Glomerular visceral epithelial cell (primary cell): Measurements from ENCODE around the gene FBXL19.
A peak's percentile ranks its signal among the peaks of the same experiment; 100 is the strongest.

Experiments used
- DNase-seq: peaks from one replicate; pipeline ENCODE4 v3.0.0-alpha.2; 2016; ENCODE audit errors: extremely low spot score

Gene FBXL19

DNA sequence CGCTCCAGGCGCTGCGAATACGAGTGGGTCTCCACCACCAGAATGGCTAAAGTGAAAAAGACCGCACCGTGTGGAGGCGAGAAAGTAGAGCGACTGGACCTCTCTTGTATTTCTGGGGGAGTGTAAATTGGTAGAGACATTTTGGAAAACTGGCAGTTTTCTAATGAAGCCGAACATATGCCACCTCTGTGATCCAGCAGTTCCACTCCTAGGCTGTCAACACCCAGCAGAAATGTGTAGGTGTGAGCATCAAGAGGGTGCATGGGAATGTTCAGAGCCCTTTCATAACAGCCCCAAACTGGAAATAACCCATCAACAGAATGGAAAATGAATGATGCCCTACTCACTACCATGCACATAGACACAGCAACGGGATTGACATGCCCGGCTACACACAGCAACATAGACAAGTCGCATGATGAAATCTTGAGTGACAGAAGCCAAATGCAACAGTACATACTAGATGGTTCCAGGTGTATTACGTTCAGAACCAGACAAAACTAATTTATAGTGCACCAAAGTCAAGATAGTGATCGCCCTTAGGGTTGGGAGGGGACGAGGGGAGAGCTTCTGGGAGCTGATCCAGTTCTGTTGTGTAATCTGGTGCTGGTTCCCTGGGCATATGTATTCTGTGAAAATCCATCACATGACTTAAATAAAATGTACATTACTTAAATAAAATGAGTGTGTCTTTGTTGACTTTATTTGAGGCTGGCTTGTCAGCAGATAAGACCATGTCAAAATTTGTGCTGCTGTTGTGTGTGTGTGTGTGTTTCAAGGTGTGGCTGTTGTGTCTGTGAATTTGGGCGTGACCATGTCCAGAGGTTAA, 28.6 kb upstream of the FBXL19 start:
- DNase-seq = no peak

DNA sequence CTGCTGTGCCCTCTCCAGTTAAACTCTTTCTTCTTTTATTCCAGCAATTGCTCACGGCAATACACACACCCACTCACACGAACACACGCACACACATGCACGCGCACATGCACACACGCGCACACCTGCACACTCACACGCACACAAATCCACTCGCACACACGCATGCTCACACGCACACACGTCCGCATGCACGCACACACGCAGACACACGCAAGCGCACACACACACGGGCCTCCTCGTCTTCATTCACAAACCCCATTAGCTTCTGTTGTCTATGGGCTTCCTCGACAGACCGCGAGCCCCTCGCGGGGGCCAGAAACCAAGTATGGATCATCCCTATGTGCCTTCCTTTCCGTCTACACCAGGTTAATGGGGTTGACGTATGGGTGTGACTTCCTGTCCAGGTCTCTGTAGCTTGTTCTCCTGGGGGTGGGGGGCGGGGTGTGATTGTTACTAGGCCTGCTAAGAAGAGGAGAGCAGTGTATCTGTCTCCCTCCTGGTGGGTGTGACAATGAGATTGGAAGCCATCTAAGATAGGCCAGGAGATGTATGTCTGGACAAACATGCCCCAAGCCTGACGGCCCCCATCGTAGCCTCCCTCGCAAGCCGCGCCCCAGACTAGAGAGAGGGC, 27.6 kb upstream of the FBXL19 start:
- DNase-seq = no peak

DNA sequence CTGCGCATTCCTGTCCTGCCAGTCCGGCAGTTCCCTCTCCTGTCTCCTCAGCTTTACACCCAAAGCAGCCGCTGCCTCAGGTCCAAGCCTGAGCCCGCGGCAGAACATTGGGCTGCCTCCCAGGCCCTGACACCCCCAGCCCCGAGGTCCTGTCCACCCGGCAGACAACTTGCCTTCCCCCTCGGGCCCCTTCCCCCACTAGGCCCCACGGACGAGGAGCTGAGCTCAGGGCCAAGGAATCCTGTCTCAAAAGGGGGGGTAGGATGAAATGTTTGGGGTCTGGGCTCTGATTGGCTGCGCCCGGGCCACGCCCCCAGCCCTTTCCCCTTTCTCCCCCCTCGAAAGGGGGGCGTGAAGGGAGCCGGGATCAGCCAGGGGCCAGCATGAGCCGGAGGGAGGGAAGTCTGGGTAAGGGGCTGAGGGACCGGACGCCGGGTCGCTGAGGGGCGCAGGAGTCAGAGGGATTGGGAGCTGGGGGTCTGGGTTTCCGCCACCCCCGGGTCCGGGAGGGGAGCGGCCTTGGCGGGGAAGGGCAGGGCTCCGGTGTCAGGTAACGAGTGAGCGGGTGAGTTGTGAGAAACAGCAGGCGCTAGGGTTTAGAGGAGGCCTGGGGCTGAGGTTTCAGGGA, 27.0 kb upstream of the FBXL19 start, which contains the start of gene CTF1:
Gene CTF1, plus strand, starts transcription at position 354 of the 628 bp plus-strand sequence. Its CDS starts 30 bp downstream, at position 384.
- peak; percentile 85 for DNase-seq

DNA sequence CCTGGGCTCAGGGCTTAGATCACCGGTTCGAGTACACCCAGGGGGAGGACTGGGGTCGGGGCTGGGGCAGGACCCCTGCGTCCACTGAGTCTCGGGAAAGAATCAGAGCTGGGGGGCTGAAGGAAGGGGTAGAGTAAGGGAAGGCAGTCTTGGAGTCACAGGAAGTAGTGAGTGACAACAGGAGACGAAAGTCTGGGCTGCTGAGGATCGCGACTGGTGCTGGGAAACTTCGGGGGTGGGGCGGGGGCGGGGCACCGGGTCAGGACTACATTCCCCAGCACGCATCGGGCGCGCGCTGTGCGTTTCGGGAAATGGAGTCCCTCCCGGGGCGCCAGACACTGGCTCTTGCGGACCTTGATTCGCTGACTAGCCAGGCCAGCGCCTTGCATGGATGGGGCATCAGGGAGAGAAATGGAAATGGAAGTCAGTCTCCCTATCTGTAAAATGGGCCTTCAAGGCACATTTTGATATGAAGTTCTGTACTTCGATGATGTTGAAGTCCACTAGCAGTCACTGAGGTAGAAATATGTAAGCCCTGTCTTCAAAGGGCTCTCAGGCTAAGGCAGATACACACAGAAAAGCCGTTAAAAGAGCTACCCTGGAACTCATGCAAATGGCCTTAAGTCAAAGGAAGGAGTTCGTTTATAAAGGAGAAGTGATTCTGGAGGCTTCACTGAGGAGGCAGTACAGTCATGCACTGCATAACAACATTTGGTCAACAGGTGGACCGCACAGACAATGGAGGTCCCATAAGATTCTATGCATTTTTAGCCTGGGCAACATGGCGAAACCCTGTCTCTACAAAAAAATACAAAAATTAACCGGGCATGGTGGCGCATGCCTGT, 26.3 kb upstream of the FBXL19 start:
- DNase-seq = peak; percentile 88

DNA sequence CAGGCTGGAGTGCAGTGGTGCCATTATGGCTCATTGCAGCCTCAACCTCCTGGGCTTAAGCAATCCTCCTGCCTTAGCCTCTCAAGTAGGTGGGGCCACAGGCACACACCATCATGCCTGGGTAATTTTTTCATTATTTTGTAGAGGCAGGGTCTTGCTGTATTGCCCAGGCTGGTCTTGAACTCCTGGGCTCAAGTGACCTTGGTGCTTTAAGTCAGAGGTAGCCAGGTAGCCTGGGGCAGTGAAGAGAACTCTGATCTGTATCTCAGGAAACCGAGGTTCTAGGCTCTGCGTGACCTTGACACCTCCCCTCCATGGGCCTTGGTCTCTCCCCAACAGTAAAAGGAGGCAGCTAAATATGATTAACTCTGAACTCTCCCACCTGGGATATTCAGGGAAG, 23.6 kb upstream of the FBXL19 start:
- no peak for DNase-seq

DNA sequence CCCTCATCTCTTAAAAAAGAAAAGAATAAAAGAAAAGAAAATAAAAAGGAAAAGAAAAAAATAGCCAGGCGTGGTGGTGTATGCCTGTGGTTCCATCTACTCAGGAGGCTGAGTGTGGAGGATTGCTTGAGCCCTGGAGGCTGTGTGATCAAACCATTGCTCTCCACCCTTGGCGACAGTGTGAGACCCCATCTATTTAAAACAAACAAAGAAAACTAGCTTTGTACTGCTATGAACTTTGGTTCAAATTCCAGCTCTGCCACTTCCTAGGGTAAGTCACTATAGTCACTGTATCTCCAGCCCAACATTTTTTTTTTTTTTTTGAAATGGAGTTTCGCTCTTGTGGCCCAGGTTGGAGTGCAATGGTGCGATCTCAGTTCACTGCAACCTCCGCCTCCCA, 22.8 kb upstream of the FBXL19 start:
- DNase-seq = no peak

DNA sequence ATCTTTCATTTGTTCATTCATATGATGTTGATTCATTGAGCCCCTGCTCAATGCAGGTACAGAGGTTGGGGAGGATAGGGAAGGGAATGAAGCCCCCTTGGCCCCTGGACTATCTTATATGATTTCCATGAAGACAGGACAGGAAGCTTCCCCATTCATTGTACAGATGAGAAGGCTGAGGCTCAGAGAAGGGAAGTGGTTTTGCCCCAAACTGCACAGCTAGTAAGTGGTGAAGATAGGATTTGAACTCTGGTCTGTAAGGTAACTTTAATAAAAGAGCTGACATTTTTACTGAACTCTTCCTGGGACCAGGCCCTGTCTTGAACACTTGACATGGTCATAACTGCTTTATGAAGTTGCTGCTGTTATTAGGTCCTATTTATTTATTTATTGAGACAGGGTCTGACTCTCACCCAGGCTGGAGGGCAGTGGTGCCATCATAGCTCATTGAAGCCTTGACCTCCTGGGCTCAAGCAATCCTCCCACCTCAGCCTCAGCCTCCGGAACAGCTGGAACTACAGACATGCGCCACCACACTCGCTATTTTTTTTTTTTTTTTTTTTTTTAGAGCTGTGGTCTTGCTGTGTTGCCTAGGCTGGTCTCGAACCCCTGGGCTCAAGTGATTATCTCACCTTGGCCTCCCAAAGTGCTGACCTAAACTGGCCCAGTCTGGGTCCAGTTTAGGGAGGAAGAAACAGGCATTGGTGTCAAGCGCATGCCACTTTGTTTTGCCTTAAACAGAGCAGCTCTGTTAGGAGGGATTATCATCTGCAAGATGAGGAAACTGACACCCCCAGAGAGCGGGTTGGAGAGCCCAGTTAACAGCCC, 22.0 kb upstream of the FBXL19 start:
- no peak for DNase-seq

DNA sequence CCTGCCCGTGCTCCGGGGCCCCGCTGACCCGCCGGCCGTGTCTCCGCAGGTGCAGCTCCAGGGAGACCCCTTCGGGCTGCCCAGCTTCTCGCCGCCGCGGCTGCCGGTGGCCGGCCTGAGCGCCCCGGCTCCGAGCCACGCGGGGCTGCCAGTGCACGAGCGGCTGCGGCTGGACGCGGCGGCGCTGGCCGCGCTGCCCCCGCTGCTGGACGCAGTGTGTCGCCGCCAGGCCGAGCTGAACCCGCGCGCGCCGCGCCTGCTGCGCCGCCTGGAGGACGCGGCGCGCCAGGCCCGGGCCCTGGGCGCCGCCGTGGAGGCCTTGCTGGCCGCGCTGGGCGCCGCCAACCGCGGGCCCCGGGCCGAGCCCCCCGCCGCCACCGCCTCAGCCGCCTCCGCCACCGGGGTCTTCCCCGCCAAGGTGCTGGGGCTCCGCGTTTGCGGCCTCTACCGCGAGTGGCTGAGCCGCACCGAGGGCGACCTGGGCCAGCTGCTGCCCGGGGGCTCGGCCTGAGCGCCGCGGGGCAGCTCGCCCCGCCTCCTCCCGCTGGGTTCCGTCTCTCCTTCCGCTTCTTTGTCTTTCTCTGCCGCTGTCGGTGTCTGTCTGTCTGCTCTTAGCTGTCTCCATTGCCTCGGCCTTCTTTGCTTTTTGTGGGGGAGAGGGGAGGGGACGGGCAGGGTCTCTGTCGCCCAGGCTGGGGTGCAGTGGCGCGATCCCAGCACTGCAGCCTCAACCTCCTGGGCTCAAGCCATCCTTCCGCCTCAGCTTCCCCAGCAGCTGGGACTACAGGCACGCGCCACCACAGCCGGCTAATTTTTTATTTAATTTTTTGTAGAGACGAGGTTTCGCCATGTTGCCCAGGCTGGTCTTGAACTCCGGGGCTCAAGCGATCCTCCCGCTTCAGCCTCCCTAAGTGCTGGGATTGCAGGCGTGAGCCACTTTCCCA, 21.1 kb upstream of the FBXL19 start:
- peak; percentile 51 for DNase-seq

DNA sequence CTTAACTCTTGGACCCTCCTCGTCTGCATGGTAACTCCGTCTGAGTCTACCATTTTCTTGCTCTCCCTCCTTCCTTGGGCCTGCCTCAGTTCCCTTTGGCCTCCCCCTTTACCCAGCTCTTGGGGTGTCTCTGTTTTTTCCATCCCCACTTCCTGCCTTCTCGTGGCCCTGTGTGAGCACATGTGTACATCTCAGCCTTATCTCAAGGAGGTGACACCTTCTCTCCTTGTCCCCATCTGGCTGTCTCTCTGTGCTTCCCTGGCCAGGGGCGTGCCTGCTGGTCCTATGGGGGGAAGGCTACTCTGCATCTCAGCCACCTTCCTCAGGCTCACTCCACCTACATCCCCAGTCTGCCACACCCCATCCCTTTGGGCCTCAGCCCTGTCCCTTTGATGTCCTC, 20.4 kb upstream of the FBXL19 start:
- no peak for DNase-seq

DNA sequence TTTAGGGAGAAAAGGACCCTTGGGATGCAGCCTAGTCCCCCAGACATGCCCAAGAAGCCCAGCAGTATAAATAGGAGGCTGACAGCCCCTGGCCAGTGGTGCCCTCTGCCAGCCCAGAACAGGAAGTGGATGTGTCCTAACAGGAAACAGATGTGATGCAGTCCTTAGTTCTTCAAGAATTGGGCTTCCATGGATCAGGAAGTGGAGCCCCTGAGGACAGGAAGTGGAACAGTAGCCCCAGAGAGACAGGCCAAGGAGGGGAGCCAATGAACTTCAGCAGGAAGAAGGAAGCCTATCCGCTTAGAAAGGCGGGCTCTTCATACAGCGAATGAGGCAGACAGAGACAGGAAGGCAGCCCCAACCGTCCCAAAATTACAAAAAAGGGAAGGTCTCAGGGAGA, 19.8 kb upstream of the FBXL19 start:
- no peak for DNase-seq

DNA sequence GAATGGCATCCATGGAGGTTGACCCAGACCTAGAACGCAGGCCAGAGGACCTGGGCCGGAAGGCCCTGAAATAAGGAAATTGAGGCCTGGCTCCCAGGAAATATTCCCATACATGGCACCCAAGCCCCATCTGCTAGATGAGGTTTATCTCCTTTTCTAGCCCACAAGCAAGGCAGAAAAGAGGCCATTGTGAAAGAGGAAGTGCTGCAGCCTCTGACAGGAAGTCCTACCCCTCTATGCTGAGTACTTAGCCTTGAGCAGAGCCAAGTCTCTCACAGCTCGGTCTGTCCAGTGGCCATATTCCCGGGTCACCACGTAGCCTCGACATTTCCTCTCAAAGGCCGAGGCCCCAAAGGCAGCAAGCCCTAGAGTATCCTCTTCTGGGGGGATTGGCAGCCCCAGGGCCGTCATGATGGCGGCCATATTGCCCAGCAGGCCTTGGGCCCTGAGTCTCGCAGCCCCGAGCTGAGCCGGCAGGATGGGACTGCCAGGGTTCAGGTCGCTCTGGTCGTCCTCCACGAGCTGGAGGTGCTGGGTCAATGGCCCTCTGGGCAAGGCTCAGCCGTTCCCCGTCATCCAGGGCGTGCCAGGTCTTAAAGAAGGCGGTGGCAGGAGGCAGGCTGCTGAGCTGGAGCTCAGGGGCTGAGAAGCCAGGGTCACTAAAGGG, 19.1 kb upstream of the FBXL19 start:
- no peak for DNase-seq

DNA sequence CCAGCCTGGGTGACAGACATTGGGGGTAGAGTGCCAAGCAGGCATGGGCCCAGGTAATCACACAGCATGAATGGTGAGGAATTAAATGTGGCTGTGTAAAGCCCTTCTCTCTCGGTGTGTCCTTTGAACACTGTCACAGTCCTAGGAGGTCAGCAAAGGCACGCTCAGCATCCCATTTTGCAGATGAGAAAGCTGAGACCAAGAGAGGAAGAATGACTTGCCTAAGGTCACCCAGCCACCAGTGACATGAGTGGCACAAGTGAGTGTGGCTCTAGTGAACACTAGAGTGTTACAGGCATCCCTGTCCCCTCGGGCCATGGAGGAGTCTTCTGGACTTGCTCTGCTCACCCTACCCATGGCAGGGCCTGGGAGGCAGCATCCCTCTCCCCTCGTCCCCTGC, 16.3 kb upstream of the FBXL19 start:
- DNase-seq = no peak

DNA sequence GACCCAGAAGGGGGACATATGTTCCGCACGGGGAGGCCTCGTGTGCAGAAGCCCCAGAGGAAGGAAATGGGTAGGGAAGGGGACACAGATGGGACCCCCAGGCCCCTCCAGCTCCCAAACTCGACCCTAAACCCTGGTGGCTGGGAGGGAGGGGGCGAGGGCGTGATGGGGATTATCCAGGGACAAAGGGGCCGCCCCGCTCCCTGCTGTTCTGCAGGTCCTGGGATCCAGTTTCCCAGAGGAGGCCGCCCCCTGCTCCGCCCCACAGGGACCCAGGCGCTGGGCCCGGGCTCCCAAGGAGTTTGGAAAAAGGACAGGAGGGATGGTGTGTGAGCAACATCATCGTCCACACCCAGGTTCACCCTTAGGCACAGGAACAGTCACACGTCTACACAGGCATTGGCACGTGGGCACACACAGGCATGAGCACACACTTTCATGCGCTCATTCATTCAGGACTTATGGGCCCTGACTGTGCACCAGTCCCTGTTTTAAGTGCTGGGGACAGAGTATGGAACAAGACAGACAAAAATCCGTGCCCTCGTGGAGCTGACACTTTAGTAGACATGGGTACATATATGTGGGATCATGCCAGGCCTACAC, 12.8 kb upstream of the FBXL19 start:
- no peak for DNase-seq

DNA sequence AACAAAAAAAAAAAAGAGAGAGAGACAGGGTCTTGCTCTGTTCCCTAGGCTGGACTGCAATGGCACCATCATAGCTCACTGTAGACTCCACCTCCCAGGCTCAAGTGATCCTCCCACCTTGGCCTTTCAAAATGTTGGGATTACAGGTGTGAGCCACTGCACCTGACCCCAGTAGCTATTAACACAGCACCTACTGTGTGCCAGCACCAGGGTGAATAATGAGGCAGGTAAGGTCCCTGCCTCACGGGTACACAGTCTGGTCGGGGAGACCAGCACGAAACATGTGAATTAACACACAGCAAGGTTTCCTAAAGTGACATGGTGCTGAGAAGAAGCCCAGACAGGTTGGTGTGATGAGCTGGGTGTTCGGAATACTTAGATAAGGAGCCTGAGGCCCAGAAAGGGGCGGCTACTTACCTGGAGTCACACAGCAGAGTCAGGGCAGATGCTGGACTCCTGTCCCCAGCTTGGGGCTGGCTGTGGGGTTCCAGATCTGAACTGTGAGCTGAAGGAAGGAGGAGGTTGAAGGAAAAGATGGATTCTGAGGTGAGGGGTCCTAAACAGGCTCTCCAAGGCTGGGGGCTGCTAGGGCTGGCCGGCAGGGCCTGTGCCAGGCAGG, 10.5 kb upstream of the FBXL19 start:
- no peak for DNase-seq

DNA sequence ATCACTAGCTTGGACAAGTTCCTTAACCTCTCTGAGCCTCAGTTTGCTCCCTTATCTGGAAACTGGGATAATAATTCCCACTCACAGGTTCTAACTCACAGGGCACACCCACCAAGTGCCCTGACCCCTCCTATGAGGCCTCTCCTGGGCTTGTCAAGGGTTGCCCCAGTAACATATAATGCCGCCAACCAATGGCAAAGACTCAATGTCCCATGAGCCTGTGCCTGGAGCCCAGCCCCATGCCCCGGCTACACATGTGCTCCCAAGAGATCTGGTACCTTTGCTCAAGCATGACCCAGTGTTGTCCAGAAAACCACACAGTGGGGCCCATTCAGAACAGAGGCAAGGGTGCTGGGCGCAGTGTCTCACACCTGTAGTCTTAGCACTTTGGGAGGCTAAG, 8.5 kb upstream of the FBXL19 start:
- no peak for DNase-seq

DNA sequence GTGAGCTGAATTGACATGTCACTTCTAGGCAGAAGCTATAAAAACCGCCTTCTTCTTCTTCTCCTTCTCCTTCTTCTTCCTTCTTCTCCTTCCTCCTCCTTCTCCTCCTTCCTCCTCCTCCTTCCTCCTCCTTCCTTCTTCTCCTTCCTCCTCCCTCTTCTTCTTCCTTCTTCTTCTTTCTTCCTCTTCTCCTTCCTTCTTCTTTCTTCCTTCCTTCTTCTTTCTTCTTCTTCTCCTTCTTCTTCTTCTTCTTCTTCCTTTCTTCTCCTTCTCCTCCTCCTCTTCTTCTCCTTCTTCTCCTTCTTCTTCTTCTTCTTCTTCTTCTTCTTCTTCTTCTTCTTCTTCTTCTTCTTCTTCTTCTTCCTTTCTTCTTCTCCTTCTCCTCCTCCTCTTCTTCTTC, 4.8 kb upstream of the FBXL19 start:
- DNase-seq = no peak

DNA sequence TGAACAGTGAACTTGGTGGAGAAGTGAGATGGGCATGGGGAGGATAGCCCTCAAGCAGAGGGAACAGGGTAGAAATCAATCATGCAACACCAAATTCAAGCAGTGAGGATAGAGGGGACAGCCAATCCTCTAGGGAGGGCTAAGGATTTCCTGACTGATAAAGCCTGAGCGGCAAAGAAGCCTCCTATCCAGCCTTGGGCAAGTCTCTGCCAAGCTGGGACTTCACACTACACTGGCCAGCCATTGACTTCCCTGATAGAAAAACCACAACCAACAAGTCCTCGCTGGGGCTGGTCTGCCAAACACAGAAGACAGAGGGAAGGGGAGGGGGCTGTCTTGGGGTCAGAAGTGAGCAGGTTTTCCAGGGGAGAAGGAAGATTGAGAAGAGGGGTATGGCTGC, 2.5 kb upstream of the FBXL19 start:
- no peak for DNase-seq

DNA sequence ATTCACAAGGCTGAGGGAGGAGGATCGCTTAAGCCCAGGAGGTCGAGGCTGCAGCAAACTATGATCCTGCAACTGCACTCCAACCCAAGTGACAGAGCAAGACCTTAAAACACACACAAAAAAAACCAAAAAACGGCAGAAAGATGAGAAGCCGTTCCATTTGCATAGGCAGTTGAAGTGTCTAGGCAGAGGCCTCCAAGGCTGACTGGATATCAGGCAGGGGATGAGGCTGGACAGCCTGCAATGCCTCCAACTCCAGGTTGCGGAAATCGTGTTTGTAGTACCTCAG, 2.0 kb upstream of the FBXL19 start:
- DNase-seq = no peak
